Astrocyte (in vitro differentiated cells and primary cell): ENCODE results near the gene CAPS. TPM values are rescaled to one million over a fixed set of nuclear protein-coding genes. Genes with fewer than 3 reads are reported as not detected.

Experiments
- DNase-seq: peaks from one replicate; pipeline ENCODE4 v3.0.0-alpha.2; 2010; ENCODE audit warnings: low read depth
- FAIRE-seq: peaks from 2 replicates; lab custom pipeline; 2011; peaks lifted over from hg19 to GRCh38; lab: Jason Lieb, UNC
- H2AFZ ChIP-seq: 2 replicates; pipeline ENCODE4 v1.6.0; 2012; ENCODE audit warnings: low read depth, low read length, inconsistent platforms
- H3K27ac ChIP-seq: 2 replicates; pipeline ENCODE4 v1.5.1; 2011; ENCODE audit warnings: low read depth, low read length, inconsistent platforms
- H3K27me3 ChIP-seq: 2 replicates; pipeline ENCODE4 v1.6.0; 2011; ENCODE audit warnings: low read length, inconsistent platforms; ENCODE audit not compliant: insufficient read depth
- H3K36me3 ChIP-seq: 2 replicates; pipeline ENCODE4 v1.5.1; 2011; ENCODE audit warnings: low read length, inconsistent platforms; ENCODE audit not compliant: insufficient read depth
- H3K4me1 ChIP-seq: 2 replicates; pipeline ENCODE4 v1.5.1; 2011; ENCODE audit warnings: low read length, inconsistent platforms; ENCODE audit not compliant: insufficient read depth
- H3K4me2 ChIP-seq: 2 replicates; pipeline ENCODE4 v1.6.0; 2012; ENCODE audit warnings: low read length, inconsistent platforms
- H3K4me3 ChIP-seq: 2 replicates; pipeline ENCODE4 v1.5.1; 2011; ENCODE audit warnings: low read depth, mild to moderate bottlenecking, low read length, inconsistent platforms; ENCODE audit not compliant: insufficient read depth
- H3K79me2 ChIP-seq: 2 replicates; pipeline ENCODE4 v1.6.0; 2012; ENCODE audit warnings: mild to moderate bottlenecking, low read length, inconsistent platforms; ENCODE audit not compliant: insufficient read depth
- H3K9ac ChIP-seq: 2 replicates; pipeline ENCODE4 v1.6.0; 2012; ENCODE audit warnings: mild to moderate bottlenecking, low read length, inconsistent platforms
- H3K9me3 ChIP-seq: 2 replicates; pipeline ENCODE4 v1.5.1; 2012; ENCODE audit warnings: low read depth, mild to moderate bottlenecking, low read length, inconsistent platforms; ENCODE audit not compliant: insufficient read depth
- H4K20me1 ChIP-seq: 2 replicates; pipeline ENCODE4 v1.6.0; 2012; ENCODE audit warnings: low read length, inconsistent platforms; ENCODE audit not compliant: insufficient read depth
- H3K27ac Mint-ChIP-seq: one replicate; pipeline ENCODE4 v1.8.0; 2021; ENCODE audit warnings: mild to moderate bottlenecking, mixed read lengths; ENCODE audit not compliant: unreplicated experiment
- H3K27me3 Mint-ChIP-seq: one replicate; pipeline ENCODE4 v1.8.0; 2021; ENCODE audit warnings: low read depth, mixed read lengths; ENCODE audit not compliant: unreplicated experiment
- H3K36me3 Mint-ChIP-seq: one replicate; pipeline ENCODE4 v1.8.0; 2021; ENCODE audit warnings: low read depth, mixed read lengths; ENCODE audit not compliant: unreplicated experiment
- H3K4me1 Mint-ChIP-seq: one replicate; pipeline ENCODE4 v1.8.0; 2021; ENCODE audit warnings: low read depth, mixed read lengths; ENCODE audit not compliant: unreplicated experiment
- H3K4me3 Mint-ChIP-seq: one replicate; pipeline ENCODE4 v1.8.0; 2021; ENCODE audit warnings: mild to moderate bottlenecking, moderate library complexity, mixed read lengths; ENCODE audit not compliant: unreplicated experiment
- H3K9me3 Mint-ChIP-seq: one replicate; pipeline ENCODE4 v1.8.0; 2021; ENCODE audit warnings: mild to moderate bottlenecking, mixed read lengths; ENCODE audit not compliant: unreplicated experiment
- EZH2 ChIP-seq: IDR thresholded peaks from 2 replicates; pipeline ENCODE4 v1.6.1; 2012; ENCODE audit warnings: mild to moderate bottlenecking, low read length, inconsistent platforms; ENCODE audit not compliant: insufficient read depth
- total RNA-seq: library from RNA; stranded (reverse); gene quantifications from 2 replicates; pipeline ENCODE4 v1.2.1, GENCODE V29; 2021
- TF ChIP-seq, protein P1 (sequence below): IDR thresholded peaks from 2 replicates; pipeline ENCODE4 v1.5.1; 2011; ENCODE audit warnings: low read depth, mild to moderate bottlenecking, inconsistent platforms, low read length, moderate library complexity; ENCODE audit not compliant: insufficient read depth

CAPS gene
- total RNA-seq, 1 donor from 2014 or later: 6.2 TPM

DNA sequence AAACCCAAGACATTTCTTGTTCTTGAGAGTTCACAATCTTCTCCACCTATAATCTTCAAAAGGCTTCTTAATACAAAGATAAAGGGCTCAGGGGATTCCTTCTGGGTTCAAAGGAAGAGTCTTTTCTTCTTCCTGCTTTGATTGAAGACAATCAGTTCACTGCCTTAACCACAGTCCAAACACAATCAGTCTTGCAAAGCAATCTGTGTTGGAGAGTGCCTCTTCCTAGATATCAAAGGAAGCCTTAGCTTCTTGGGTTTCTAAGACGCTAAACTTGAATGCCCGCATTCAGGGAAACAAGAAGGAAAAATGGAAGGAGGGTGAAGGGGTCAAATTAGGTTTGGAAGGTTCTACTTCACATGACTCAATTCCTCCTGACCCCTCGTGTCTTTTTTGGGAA, 36.7 kb downstream of the CAPS start:
- Mint-ChIP-seq H3K9me3 (no peaks in the 10 kb centered on the region), H3K36me3 (peaks cover 26% of the 10 kb centered on the region), H3K4me1 (peaks cover 42% of the 10 kb centered on the region), H3K27ac (no peak overlapping the region), H3K4me3 (no peak overlapping the region), H3K27me3 (no peaks in the 10 kb centered on the region)
- FAIRE-seq (no peak), DNase-seq (no peak)
- TF ChIP-seq, protein P1, sequence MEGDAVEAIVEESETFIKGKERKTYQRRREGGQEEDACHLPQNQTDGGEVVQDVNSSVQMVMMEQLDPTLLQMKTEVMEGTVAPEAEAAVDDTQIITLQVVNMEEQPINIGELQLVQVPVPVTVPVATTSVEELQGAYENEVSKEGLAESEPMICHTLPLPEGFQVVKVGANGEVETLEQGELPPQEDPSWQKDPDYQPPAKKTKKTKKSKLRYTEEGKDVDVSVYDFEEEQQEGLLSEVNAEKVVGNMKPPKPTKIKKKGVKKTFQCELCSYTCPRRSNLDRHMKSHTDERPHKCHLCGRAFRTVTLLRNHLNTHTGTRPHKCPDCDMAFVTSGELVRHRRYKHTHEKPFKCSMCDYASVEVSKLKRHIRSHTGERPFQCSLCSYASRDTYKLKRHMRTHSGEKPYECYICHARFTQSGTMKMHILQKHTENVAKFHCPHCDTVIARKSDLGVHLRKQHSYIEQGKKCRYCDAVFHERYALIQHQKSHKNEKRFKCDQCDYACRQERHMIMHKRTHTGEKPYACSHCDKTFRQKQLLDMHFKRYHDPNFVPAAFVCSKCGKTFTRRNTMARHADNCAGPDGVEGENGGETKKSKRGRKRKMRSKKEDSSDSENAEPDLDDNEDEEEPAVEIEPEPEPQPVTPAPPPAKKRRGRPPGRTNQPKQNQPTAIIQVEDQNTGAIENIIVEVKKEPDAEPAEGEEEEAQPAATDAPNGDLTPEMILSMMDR: no peak
- no peak for TF ChIP-seq EZH2
- H2AFZ ChIP-seq: no peak overlapping the region
- peaks cover 94% of the 10 kb centered on the region for H4K20me1 ChIP-seq
- no peak overlapping the region for H3K9ac ChIP-seq
- H3K27ac ChIP-seq: no peak overlapping the region
- no peaks in the 10 kb centered on the region for H3K27me3 ChIP-seq
- no peak overlapping the region for H3K4me3 ChIP-seq
- H3K4me1 ChIP-seq: peaks cover 26% of the 10 kb centered on the region
- no peaks in the 10 kb centered on the region for H3K9me3 ChIP-seq
- peaks cover 6% of the 10 kb centered on the region for H3K36me3 ChIP-seq
- no peak overlapping the region for H3K4me2 ChIP-seq
- H3K79me2 ChIP-seq: peaks cover 90% of the 10 kb centered on the region

DNA sequence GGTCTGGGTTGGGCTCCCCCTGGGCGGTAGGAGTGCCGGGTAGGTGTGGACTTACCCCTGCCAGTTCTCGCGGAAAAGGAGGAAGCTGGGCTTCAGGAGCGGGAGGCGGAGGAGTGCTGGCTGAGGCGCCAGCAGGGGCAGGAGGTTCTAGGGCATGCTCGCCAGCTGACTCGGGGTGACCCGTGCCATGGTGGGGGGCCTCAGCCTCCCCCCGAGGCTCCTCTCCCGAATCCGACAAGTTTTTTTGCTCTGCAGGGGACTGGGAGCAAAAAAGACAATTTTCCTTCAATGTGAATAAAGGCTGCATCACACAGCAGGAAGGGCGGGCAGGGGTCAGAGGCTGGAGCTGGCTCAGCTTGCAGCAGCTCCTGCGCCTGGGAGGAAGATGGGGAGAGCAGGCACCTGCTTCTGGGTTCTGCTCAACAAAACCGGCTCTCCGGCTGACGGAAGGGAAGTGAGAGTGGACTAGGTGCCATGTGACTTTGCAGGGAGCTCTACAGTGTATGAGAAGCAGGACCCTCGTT, 37.3 kb downstream of the CAPS start:
- no peak overlapping the region for H3K4me3 ChIP-seq

More for the DNA sequence above, 37.3 kb downstream of the CAPS start:
- H3K27ac ChIP-seq: no peak overlapping the region
- no peak overlapping the region for H3K27ac Mint-ChIP-seq
- H3K4me1 Mint-ChIP-seq: peaks cover 44% of the 10 kb centered on the region
- peaks cover 26% of the 10 kb centered on the region for H3K36me3 Mint-ChIP-seq
- no peak for TF ChIP-seq EZH2
- TF ChIP-seq, protein P1: no peak
- H2AFZ ChIP-seq: no peak overlapping the region
- peaks cover 94% of the 10 kb centered on the region for H4K20me1 ChIP-seq
- peaks cover 26% of the 10 kb centered on the region for H3K4me1 ChIP-seq
- no peak overlapping the region for H3K4me2 ChIP-seq
- H3K4me3 Mint-ChIP-seq: no peak overlapping the region
- no peaks in the 10 kb centered on the region for H3K27me3 Mint-ChIP-seq
- no peaks in the 10 kb centered on the region for H3K27me3 ChIP-seq
- peaks cover 90% of the 10 kb centered on the region for H3K79me2 ChIP-seq
- H3K36me3 ChIP-seq: peaks cover 6% of the 10 kb centered on the region
- H3K9me3 Mint-ChIP-seq: no peaks in the 10 kb centered on the region
- H3K9me3 ChIP-seq: no peaks in the 10 kb centered on the region
- no peak overlapping the region for H3K9ac ChIP-seq
- FAIRE-seq (no peak), DNase-seq (no peak)
